ENCODE results near the gene LFNG. TPM values are rescaled to one million over a fixed set of nuclear protein-coding genes. Genes with fewer than 3 reads are reported as not detected.
A peak's percentile ranks its signal among the peaks of the same experiment; 100 is the strongest.
"Not testable (repeated sequence)": the region's sequence is repeated elsewhere in the genome, so short reads cannot be mapped to it uniquely, and the experiment has no call there.

Gene LFNG
- total RNA-seq, 2 donors from 2014 or later, result 61.4 to 105 TPM

DNA sequence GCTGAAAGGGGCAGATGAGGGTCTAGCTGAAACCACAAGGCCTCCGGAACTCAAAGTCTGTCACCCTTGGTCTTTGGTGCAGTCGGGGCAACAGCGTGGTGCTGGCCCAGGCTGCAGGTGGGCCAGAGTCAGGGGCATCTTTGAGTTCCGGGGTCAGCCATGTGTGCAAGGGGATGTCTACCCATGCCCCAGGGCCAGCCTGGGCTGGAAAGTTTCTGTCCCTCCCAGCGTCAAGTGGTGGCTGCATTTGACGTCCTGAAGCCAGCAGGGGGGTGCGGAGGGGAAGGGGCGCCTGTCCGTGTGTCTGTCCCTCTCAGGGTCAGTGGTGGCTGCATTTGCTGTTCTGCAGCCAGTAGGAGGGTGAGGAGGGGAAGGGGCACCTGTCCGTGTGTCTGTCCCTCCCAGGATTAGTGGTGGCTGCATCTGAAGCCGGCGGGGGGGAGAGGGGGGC lies 35.1 kb downstream of the LFNG start:
- no peaks in the 10 kb centered on the region for H3K27me3 ChIP-seq
- TF ChIP-seq, protein P1, sequence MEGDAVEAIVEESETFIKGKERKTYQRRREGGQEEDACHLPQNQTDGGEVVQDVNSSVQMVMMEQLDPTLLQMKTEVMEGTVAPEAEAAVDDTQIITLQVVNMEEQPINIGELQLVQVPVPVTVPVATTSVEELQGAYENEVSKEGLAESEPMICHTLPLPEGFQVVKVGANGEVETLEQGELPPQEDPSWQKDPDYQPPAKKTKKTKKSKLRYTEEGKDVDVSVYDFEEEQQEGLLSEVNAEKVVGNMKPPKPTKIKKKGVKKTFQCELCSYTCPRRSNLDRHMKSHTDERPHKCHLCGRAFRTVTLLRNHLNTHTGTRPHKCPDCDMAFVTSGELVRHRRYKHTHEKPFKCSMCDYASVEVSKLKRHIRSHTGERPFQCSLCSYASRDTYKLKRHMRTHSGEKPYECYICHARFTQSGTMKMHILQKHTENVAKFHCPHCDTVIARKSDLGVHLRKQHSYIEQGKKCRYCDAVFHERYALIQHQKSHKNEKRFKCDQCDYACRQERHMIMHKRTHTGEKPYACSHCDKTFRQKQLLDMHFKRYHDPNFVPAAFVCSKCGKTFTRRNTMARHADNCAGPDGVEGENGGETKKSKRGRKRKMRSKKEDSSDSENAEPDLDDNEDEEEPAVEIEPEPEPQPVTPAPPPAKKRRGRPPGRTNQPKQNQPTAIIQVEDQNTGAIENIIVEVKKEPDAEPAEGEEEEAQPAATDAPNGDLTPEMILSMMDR (IDR thresholded peaks at IDR 0.05), result no peak
- H3K9me3 ChIP-seq, result no peaks in the 10 kb centered on the region
- H3K27ac ChIP-seq, result peak overlapping the region; percentile 98
- peak overlapping the region; percentile 70 to 98 for H3K9ac ChIP-seq (ENCODE audit: low read depth in 2 of 2, low read length in 2 of 2)
- no peak for DNase-seq
- H3K36me3 ChIP-seq, result no peaks in the 10 kb centered on the region
- intact Hi-C loops (cut with DNase I), result no loop called here
- peaks cover 12% of the 10 kb centered on the region for H3K4me1 ChIP-seq
- H3K4me3 ChIP-seq, result peak overlapping the region; percentile 95

DNA sequence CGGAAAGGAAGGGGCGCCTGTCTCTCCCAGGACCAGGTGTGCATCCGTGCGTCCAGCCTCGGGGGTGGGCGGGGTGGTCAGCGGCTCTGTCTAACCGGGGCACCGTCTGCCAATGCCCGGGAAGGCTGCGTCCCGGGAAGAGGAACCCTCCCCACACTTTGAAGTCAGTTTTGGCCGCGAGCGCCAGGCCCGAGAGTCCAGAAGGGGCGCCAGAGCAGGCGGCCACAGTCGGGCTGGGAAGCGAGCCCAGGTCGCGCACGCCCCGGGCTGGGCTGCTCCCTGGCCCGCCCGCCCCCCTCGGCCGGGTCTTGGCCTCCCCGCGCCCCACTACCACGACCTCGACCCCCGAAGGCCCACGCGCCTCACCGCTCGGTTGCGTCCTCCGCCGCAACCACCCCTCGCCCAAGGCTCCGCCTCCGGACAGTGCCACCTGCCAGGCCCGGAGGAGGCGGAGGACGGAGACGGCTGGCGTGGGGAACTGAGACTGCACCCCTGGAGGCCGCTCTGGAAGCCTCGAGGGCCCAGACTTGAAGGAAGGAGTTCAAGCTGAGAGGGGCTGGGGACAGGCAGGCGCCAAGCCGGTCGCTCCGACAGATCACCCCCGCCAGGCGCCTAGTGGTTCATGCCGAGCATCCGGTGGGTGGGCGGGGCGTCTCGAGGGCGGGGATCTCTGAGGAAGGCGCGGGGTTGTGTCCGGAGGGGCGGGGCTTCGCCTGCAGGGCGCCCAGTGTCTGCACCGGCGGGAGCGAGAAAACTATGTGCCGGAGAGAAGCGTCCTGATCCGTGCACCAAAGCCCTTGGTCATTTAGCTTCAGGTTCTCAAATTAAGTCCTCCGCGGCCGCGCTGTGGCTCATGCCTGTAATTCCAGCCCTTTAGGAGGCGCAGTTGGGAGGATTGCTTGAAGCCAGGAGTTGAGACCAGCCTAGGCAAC lies 35.8 kb downstream of the LFNG start, which contains the start of gene BRAT1:
Gene BRAT1, minus strand, starts transcription at position 404 of the 932 bp plus-strand sequence. CDS start 1,093 bp downstream, outside the sequence.
- Histone ChIP-seq H3K9me3 (no peaks in the 10 kb centered on the region), H3K4me1 (peaks cover 15% of the 10 kb centered on the region)

DNA sequence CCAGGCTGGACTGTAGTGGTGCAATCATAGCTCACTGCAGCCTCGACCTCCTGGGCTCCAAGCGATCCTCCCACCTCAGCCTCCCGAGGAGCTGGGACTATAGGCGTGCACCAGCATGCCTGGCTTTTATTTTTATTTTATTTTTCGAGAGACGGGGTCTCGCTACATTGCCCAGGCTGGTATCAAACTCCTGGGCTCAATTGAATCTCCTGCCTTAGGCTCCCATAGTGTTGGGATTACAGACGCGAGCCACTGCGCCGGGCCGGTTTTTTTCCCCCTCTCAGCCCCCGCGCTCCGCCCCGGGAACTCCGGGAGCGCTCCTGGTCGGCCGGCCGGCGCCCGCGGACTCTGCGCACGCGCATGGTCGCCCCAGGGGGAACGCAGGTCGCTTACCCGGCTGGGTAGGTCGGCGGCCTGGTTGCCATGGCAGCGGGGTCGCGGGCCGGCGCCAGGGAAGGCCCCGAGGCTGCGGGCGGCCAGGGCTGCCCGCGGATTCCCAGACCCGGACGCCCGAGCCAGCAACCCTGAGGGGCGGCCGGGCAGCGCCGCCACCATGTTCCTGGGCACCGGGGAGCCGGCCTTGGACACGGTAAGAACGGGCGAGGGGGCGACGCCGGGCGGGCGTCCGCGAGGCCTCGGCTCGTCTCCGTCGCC lies 39.2 kb downstream of the LFNG start, which contains the start of gene IQCE:
Gene IQCE, plus strand, starts transcription at position 351 of the 654 bp plus-strand sequence. Its CDS starts 203 bp downstream, at position 554.
- Histone ChIP-seq H3K27ac (peak within 1 kb of the TSS; percentile 87), H3K4me1 (peaks cover 15% of the 10 kb centered on the region), H3K9ac (ENCODE audit: low read depth in 2 of 2, low read length in 2 of 2) (peak within 1 kb of the TSS; percentile 69 to 86), H3K36me3 (no peaks in the 10 kb centered on the region), H3K27me3 (no peaks in the 10 kb centered on the region), H3K4me3 (peak within 1 kb of the TSS; percentile 89), H3K9me3 (no peaks in the 10 kb centered on the region)
- DNase-seq, result peak; percentile 95
- intact Hi-C loops (cut with DNase I), result no loop called here
- TF ChIP-seq, protein P1 (IDR thresholded peaks at IDR 0.05), result no peak

More for the DNA sequence above, 35.8 kb downstream of the LFNG start, which contains the start of gene BRAT1:
- H3K9ac ChIP-seq (ENCODE audit: low read depth in 2 of 2, low read length in 2 of 2), result peak within 1 kb of the TSS; percentile 70 to 98
- TF ChIP-seq, protein P1 (IDR thresholded peaks at IDR 0.05), result peak; percentile 23
- intact Hi-C loops (cut with DNase I), result no loop called here
- H3K4me3 ChIP-seq, result peak within 1 kb of the TSS; percentile 95
- H3K27me3 ChIP-seq, result no peaks in the 10 kb centered on the region
- peak within 1 kb of the TSS; percentile 98 for H3K27ac ChIP-seq
- H3K36me3 ChIP-seq, result no peaks in the 10 kb centered on the region
- peak; percentile 98 for DNase-seq

DNA sequence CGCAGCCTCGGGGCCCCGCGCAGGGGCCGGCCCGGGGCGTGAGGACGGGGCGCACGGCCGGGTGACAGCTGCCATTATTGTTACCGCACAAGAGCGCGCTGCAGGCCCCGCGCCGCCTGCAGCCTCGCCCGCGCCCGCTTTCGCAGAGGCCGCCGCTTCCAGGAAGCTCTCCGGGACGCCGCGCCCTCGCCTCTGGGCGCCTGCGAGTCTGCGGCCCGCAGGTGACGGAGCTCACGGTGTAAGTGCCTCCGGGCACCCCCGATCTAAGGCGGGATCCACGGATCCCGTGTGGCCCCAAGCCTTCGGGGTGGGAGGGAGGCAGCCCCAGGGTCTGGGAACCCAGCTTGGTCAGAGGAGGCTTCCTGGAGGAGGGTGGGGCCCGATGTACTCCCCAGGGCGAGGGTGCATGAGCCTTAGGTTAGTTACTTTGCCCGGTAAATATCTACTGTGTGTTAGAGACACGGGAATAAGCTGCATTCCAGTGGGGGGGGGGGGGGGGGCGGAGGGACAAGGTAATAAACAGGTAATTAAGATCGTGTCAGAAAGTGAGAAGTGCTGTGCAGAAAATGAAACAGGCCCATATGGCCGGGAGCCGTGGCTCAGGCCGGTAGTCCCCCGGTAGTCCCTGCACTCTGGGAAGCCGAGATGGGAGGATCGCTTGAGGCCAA lies 39.8 kb downstream of the LFNG start:
- peak; percentile 54 for DNase-seq
- intact Hi-C loops (cut with DNase I), result no loop called here
- peaks cover 9% of the 10 kb centered on the region for H3K4me1 ChIP-seq

DNA sequence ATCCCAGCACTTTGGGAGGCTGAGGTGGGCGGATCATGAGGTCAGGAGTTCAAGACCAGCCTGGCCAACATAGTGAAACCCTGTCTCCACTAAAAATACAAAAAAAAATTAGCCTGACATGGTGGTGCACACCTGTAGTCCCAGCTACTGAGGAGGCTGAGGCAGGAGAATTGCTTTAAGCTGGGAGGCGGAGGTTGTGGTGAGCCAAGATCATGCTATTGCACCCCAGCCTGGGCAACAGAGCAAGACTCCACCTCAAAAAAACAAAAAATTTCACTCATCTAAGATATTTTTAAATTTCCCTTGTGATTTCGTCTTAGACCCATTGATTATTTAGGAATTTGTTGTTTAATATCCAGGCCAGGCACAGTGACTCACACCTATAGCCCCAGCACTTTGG lies 44.4 kb downstream of the LFNG start:
- H3K9ac ChIP-seq (ENCODE audit: low read depth in 2 of 2, low read length in 2 of 2); intact Hi-C loops (cut with DNase I); H3K4me1 ChIP-seq; H3K36me3 ChIP-seq; H3K9me3 ChIP-seq; H3K4me3 ChIP-seq; H3K27me3 ChIP-seq; DNase-seq; H3K27ac ChIP-seq: not testable (repeated sequence)

More for the DNA sequence above, 39.8 kb downstream of the LFNG start:
- Histone ChIP-seq H3K36me3 (no peaks in the 10 kb centered on the region), H3K27ac (peak overlapping the region; percentile 87), H3K27me3 (no peaks in the 10 kb centered on the region), H3K9me3 (no peaks in the 10 kb centered on the region), H3K4me3 (peak overlapping the region; percentile 89), H3K9ac (ENCODE audit: low read depth in 2 of 2, low read length in 2 of 2) (peak overlapping the region; percentile 69 to 86)
- TF ChIP-seq, protein P1 (IDR thresholded peaks at IDR 0.05), result no peak
